Measurements from ENCODE around the gene CARS2.

DNA sequence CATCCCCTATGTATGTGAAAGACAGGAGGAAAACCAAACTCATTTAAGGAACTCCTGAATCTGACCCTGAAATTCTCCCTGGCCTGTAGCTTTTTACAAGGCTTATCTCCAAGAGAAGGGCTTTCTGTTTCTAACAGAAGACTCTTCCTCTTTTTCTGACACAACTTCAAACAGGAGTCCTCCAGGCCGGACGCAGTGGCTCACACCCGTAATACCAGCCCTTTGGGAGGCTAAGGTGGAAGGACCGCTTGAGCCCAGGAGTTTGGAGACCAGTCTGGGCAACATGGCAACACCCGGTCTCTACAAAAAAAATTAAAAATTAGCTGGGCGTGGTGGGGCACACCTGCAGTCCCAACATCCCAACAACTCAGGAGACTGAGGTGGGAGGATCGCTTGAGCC lies 41.9 kb downstream of the CARS2 start:
- TF ChIP-seq, protein P1, sequence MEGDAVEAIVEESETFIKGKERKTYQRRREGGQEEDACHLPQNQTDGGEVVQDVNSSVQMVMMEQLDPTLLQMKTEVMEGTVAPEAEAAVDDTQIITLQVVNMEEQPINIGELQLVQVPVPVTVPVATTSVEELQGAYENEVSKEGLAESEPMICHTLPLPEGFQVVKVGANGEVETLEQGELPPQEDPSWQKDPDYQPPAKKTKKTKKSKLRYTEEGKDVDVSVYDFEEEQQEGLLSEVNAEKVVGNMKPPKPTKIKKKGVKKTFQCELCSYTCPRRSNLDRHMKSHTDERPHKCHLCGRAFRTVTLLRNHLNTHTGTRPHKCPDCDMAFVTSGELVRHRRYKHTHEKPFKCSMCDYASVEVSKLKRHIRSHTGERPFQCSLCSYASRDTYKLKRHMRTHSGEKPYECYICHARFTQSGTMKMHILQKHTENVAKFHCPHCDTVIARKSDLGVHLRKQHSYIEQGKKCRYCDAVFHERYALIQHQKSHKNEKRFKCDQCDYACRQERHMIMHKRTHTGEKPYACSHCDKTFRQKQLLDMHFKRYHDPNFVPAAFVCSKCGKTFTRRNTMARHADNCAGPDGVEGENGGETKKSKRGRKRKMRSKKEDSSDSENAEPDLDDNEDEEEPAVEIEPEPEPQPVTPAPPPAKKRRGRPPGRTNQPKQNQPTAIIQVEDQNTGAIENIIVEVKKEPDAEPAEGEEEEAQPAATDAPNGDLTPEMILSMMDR (IDR thresholded peaks at IDR 0.05): no peak
- TF ChIP-seq TCF7L2 (IDR thresholded peaks at IDR 0.05; ENCODE audit: low read depth, low read length) (no peak), POLR2AphosphoS5 (IDR thresholded peaks at IDR 0.05; ENCODE audit: low read depth, low read length) (no peak), SIN3A (IDR thresholded peaks at IDR 0.05; ENCODE audit: borderline replicate concordance, insufficient read depth, low read depth, low read length) (no peak)
- TF ChIP-seq, protein P2, sequence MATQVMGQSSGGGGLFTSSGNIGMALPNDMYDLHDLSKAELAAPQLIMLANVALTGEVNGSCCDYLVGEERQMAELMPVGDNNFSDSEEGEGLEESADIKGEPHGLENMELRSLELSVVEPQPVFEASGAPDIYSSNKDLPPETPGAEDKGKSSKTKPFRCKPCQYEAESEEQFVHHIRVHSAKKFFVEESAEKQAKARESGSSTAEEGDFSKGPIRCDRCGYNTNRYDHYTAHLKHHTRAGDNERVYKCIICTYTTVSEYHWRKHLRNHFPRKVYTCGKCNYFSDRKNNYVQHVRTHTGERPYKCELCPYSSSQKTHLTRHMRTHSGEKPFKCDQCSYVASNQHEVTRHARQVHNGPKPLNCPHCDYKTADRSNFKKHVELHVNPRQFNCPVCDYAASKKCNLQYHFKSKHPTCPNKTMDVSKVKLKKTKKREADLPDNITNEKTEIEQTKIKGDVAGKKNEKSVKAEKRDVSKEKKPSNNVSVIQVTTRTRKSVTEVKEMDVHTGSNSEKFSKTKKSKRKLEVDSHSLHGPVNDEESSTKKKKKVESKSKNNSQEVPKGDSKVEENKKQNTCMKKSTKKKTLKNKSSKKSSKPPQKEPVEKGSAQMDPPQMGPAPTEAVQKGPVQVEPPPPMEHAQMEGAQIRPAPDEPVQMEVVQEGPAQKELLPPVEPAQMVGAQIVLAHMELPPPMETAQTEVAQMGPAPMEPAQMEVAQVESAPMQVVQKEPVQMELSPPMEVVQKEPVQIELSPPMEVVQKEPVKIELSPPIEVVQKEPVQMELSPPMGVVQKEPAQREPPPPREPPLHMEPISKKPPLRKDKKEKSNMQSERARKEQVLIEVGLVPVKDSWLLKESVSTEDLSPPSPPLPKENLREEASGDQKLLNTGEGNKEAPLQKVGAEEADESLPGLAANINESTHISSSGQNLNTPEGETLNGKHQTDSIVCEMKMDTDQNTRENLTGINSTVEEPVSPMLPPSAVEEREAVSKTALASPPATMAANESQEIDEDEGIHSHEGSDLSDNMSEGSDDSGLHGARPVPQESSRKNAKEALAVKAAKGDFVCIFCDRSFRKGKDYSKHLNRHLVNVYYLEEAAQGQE (IDR thresholded peaks at IDR 0.05; ENCODE audit: insufficient read depth in 1 of 2, low read depth in 2 of 2, low read length in 1 of 2): no peak
